HL-60 (cell line): Measurements from ENCODE around the gene ALPG.

Experiments
- CTCF ChIP-seq: IDR thresholded peaks from one replicate; pipeline ENCODE4 v1.5.1; 2011; ENCODE audit warnings: low read length, control low read depth, inconsistent platforms; ENCODE audit not compliant: insufficient read depth
- GABPA ChIP-seq: IDR thresholded peaks from 2 replicates; pipeline ENCODE4 v1.6.1; 2012; ENCODE audit warnings: low read depth
- POLR2AphosphoS5 ChIP-seq: IDR thresholded peaks from 2 replicates; pipeline ENCODE4 v1.6.1; 2012; ENCODE audit warnings: low read depth
- REST ChIP-seq: IDR thresholded peaks from 2 replicates; pipeline ENCODE4 v1.6.1; 2012; ENCODE audit warnings: low read depth; ENCODE audit not compliant: insufficient replicate concordance
- SPI1 ChIP-seq: IDR thresholded peaks from 2 replicates; pipeline ENCODE4 v1.6.1; 2012; ENCODE audit warnings: low read depth, mild to moderate bottlenecking, borderline replicate concordance

GRCh38 chr2:232363784-232364615 lies 42.6 kb upstream of the ALPG start:
- TF ChIP-seq CTCF (no peak), REST (no peak), POLR2AphosphoS5 (no peak), GABPA (no peak), SPI1 (no peak)
